ENCODE measurements around the gene EGR1. TPM values are rescaled to one million over a fixed set of nuclear protein-coding genes. Genes with fewer than 3 reads are reported as not detected.

Gene EGR1
- total RNA-seq, 1 donor from 2014 or later: 119 TPM

- no peak overlapping the region for H3K27ac ChIP-seq
- no peaks in the 10 kb centered on the region for H3K27me3 ChIP-seq
- no peak for TF ChIP-seq POLR2A (IDR thresholded peaks at IDR 0.05)
- TF ChIP-seq CTCF (IDR thresholded peaks at IDR 0.05): no peak
- no peak for TF ChIP-seq POLR2AphosphoS5 (IDR thresholded peaks at IDR 0.05; ENCODE audit: insufficient read depth in 1 of 2, low read depth in 1 of 2)
- peaks cover 20% of the 10 kb centered on the region for H3K4me1 ChIP-seq
- no peak overlapping the region for H3K4me3 ChIP-seq
- peaks cover 0 to 5% of the 10 kb centered on the region in 2 donors for H3K36me3 ChIP-seq
- no peaks in the 10 kb centered on the region for H3K9me3 ChIP-seq
- no peak for DNase-seq (ENCODE audit: extremely low spot score in 2 of 2)
- intact Hi-C loops (cut with DNase I): no loop called here
Observed at GRCh38 chr5:138441221-138441620, 24.1 kb upstream of the EGR1 start.

- H3K4me3 ChIP-seq: no peak overlapping the region
- no peak overlapping the region for H3K27ac ChIP-seq
- intact Hi-C loops (cut with DNase I): no loop called here
- no peaks in the 10 kb centered on the region for H3K27me3 ChIP-seq
- TF ChIP-seq POLR2AphosphoS5 (IDR thresholded peaks at IDR 0.05; ENCODE audit: insufficient read depth in 1 of 2, low read depth in 1 of 2) (no peak), CTCF (IDR thresholded peaks at IDR 0.05) (no peak), POLR2A (IDR thresholded peaks at IDR 0.05) (no peak)
- H3K4me1 ChIP-seq: peaks cover 9% of the 10 kb centered on the region
- H3K36me3 ChIP-seq: no peaks in the 10 kb centered on the region
- no peak for DNase-seq (ENCODE audit: extremely low spot score in 2 of 2)
- no peaks in the 10 kb centered on the region for H3K9me3 ChIP-seq
Observed at GRCh38 chr5:138444078-138444773, 21.1 kb upstream of the EGR1 start.

- intact Hi-C loops (cut with DNase I): no loop called here
- DNase-seq (ENCODE audit: extremely low spot score in 2 of 2): peak in 1 of 2 donors; percentile 93
Observed at GRCh38 chr5:138444774-138445546, 20.3 kb upstream of the EGR1 start.

GRCh38 chr5:138445547-138446271, 19.6 kb upstream of the EGR1 start:
- TF ChIP-seq POLR2A (IDR thresholded peaks at IDR 0.05): no peak
- TF ChIP-seq POLR2AphosphoS5 (IDR thresholded peaks at IDR 0.05; ENCODE audit: insufficient read depth in 1 of 2, low read depth in 1 of 2): no peak
- no peak for TF ChIP-seq CTCF (IDR thresholded peaks at IDR 0.05)
- H3K4me1 ChIP-seq: peaks cover 5% of the 10 kb centered on the region
- no peaks in the 10 kb centered on the region for H3K36me3 ChIP-seq
- DNase-seq (ENCODE audit: extremely low spot score in 2 of 2): peak in 1 of 2 donors; percentile 92
- no peaks in the 10 kb centered on the region for H3K27me3 ChIP-seq
- no peak overlapping the region for H3K27ac ChIP-seq
- H3K4me3 ChIP-seq: no peak overlapping the region
- no peaks in the 10 kb centered on the region for H3K9me3 ChIP-seq
- intact Hi-C loops (cut with DNase I): no loop called here

More at GRCh38 chr5:138444774-138445546, 20.3 kb upstream of the EGR1 start:
- no peak overlapping the region for H3K4me3 ChIP-seq
- H3K4me1 ChIP-seq: peaks cover 7% of the 10 kb centered on the region
- no peaks in the 10 kb centered on the region for H3K27me3 ChIP-seq
- H3K36me3 ChIP-seq: no peaks in the 10 kb centered on the region
- H3K27ac ChIP-seq: no peak overlapping the region
- TF ChIP-seq POLR2AphosphoS5 (IDR thresholded peaks at IDR 0.05; ENCODE audit: insufficient read depth in 1 of 2, low read depth in 1 of 2) (no peak), POLR2A (IDR thresholded peaks at IDR 0.05) (no peak), CTCF (IDR thresholded peaks at IDR 0.05) (no peak)
- H3K9me3 ChIP-seq: no peaks in the 10 kb centered on the region
